IMR-90 (cell line): ENCODE measurements around the gene HDDC3.

ENCODE experiments used
- BHLHE40 ChIP-seq: fragments of 150-350 bp; IDR thresholded peaks from 2 replicates; pipeline ENCODE4 v1.6.1; 2016; ENCODE audit warnings: mild to moderate bottlenecking, low read depth, low read length
- CHD1 ChIP-seq: IDR thresholded peaks from 2 replicates; pipeline ENCODE4 v1.6.1; 2012; ENCODE audit warnings: low read depth, low read length, improper control_type of control experiment
- MAZ ChIP-seq: IDR thresholded peaks from 2 replicates; pipeline ENCODE4 v1.6.1; 2012; ENCODE audit warnings: low read depth, mild to moderate bottlenecking, low read length, improper control_type of control experiment, moderate library complexity, borderline replicate concordance
- MXI1 ChIP-seq: IDR thresholded peaks from 2 replicates; pipeline ENCODE4 v1.6.1; 2012; ENCODE audit warnings: low read depth, mild to moderate bottlenecking, low read length, moderate library complexity, borderline replicate concordance
- POLR2A ChIP-seq: IDR thresholded peaks from 2 replicates; pipeline ENCODE4 v1.6.1; 2012; ENCODE audit warnings: mild to moderate bottlenecking, low read depth, low read length
- RCOR1 ChIP-seq: IDR thresholded peaks from 2 replicates; pipeline ENCODE4 v1.6.1; 2012; ENCODE audit warnings: mild to moderate bottlenecking, low read length, improper control_type of control experiment; ENCODE audit not compliant: insufficient replicate concordance
- TF ChIP-seq, protein P1 (sequence below): conservative IDR thresholded peaks from 2 replicates; pipeline ENCODE4 v1.5.1; 2012; ENCODE audit warnings: mild to moderate bottlenecking, low read depth, low read length, improper control_type of control experiment
- TF ChIP-seq, protein P2 (sequence below): fragments of 150-350 bp; IDR thresholded peaks from 2 replicates; pipeline ENCODE4 v1.6.1; 2017; ENCODE audit warnings: mild to moderate bottlenecking, antibody characterized with exemption, low read length, low read depth
- TF ChIP-seq, protein P3 (sequence below): fragments of 150-350 bp; IDR thresholded peaks from 2 replicates; pipeline ENCODE4 v1.6.1; 2016; ENCODE audit warnings: low read depth, mild to moderate bottlenecking, low read length, moderate library complexity, borderline replicate concordance

DNA sequence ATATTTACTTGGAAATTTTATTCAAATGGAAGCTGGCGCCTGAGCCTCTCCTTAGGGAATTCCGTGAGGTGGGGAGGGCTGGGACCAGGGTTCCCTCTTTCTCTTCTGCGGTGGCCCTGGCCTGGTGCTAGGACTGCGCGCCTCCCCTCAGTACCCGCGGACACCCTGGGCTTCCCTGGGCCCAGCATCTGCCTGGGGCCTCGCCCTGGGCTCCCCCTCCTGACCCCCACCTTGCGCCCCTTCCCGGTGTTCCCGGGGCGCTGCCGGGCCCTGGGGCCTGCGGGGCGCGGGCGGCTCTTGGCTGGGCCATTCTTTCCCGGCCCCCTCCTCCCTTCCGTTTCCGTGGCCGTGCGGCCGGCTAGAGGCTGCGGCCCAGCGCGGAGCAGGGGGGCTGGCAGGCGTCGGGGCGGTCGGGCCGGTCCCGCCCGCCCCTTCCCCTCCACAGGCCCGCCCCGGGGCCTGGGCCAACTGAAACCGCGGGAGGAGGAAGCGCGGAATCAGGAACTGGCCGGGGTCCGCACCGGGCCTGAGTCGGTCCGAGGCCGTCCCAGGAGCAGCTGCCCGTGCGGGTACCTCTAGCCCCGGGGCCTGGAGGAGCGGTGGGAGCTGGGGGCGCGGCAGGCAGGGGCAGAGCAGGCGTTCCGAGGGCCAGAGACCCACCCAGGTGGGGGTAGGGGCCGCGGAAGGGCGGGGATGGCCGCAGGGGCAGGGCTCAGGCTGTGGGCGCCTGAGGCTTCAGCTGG is 48.2 kb downstream of the HDDC3 start, which contains the start of gene FES:
- TF ChIP-seq POLR2A (no peak; the same call in 1 of the 2 replicates), RCOR1 (no peak), MXI1 (no peak), CHD1 (no peak), BHLHE40 (no peak), MAZ (no peak)
- TF ChIP-seq, protein P1, sequence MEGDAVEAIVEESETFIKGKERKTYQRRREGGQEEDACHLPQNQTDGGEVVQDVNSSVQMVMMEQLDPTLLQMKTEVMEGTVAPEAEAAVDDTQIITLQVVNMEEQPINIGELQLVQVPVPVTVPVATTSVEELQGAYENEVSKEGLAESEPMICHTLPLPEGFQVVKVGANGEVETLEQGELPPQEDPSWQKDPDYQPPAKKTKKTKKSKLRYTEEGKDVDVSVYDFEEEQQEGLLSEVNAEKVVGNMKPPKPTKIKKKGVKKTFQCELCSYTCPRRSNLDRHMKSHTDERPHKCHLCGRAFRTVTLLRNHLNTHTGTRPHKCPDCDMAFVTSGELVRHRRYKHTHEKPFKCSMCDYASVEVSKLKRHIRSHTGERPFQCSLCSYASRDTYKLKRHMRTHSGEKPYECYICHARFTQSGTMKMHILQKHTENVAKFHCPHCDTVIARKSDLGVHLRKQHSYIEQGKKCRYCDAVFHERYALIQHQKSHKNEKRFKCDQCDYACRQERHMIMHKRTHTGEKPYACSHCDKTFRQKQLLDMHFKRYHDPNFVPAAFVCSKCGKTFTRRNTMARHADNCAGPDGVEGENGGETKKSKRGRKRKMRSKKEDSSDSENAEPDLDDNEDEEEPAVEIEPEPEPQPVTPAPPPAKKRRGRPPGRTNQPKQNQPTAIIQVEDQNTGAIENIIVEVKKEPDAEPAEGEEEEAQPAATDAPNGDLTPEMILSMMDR: no peak
- TF ChIP-seq, protein P2, sequence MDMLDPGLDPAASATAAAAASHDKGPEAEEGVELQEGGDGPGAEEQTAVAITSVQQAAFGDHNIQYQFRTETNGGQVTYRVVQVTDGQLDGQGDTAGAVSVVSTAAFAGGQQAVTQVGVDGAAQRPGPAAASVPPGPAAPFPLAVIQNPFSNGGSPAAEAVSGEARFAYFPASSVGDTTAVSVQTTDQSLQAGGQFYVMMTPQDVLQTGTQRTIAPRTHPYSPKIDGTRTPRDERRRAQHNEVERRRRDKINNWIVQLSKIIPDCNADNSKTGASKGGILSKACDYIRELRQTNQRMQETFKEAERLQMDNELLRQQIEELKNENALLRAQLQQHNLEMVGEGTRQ: no peak
- TF ChIP-seq, protein P3, sequence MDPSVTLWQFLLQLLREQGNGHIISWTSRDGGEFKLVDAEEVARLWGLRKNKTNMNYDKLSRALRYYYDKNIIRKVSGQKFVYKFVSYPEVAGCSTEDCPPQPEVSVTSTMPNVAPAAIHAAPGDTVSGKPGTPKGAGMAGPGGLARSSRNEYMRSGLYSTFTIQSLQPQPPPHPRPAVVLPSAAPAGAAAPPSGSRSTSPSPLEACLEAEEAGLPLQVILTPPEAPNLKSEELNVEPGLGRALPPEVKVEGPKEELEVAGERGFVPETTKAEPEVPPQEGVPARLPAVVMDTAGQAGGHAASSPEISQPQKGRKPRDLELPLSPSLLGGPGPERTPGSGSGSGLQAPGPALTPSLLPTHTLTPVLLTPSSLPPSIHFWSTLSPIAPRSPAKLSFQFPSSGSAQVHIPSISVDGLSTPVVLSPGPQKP: no peak
